GM15510 (cell line): ENCODE results near the gene GPR84.

ENCODE experiments used
- POLR2A ChIP-seq: IDR thresholded peaks from 3 replicates; pipeline ENCODE4 v1.6.1; 2011; ENCODE audit warnings: borderline replicate concordance; ENCODE audit not compliant: insufficient read length; ENCODE audit errors: extremely low read depth

GPR84 gene

DNA sequence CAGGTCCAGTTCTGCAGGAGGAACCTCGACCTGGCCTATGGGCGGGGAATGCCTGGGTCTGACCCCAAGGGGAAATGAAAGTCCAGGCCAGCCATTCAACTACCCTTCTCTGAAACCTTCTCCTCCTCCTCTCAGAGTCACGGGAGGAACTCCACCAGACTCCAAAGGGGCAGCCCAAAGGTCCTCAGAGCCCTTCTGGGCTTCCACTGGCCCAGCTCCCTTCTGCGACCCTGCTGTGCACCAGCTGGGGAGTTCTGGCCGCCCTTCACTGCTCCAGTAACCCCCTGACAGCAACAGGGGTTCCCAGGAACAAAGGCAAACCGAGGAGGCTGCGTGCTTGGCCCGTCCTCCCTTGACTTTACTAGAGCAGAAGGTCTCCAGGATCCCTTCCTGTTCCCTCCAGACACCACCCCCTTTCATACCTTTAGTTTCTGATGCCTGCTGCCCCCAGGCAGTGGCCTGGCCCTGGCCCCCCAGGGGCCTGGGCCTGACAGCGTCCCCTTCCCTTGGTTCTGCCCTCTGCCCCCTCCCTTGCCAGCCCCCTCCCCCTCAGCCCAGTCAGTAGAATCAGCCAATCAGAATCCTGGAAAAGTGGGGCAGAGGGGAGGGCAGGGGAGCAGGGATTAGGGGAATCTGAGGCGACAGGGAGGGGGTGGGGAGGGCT lies 21.1 kb upstream of the GPR84 start:
- TF ChIP-seq POLR2A = no peak

DNA sequence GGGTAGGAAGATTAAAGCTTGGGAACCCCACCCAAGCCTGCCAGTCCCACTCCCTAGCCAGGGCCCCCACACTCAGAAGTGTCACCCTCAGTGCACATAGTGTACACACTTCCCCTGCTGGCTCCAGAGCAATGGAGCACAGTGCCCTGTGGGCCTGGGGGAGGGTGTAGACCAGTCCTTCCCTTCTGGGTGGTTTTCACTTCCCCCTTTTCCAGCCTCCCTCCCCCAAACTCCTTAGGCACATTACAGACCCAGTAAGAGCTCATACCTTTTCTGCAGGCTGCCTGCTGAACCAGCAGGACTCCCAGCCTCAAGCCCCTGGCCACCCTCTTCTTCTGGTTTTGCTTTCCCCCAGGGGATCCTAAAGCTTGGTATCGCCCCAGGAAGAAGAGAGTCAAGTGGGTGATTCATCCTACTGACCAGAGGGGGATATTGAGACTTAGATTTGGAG lies 20.3 kb upstream of the GPR84 start, which contains the start of gene ZNF385A:
ZNF385A (minus strand) TSS at position 143 of the 451 bp plus-strand sequence. CDS start 219 bp downstream, outside the sequence.
- TF ChIP-seq POLR2A = no peak

DNA sequence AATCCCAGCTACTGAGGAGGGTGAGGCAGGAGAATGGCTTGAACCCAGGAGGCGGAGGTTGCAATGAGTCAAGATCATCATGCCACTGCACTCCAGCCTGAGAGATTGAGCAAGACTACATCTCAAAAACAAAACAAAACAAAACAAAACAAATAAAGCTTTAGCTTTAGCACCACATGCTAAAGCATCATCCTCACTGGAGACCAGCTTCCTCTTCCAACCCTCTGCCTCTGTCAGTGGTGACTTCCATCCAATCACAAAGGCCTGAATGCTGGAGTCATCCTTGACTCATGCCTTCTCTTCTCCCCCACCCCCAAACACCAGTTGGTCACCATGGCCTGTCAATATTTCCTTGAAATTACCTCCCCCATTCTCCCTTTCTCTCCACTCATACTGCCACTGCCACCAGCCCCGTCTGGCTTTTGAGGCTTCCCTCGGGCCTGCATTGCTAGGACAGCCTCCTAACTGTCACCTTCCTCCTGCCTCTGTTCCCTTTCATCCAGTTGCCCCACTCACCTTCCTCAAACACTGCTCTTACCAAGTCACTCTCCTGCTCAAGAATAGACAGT lies 18.8 kb upstream of the GPR84 start:
- TF ChIP-seq POLR2A = no peak

DNA sequence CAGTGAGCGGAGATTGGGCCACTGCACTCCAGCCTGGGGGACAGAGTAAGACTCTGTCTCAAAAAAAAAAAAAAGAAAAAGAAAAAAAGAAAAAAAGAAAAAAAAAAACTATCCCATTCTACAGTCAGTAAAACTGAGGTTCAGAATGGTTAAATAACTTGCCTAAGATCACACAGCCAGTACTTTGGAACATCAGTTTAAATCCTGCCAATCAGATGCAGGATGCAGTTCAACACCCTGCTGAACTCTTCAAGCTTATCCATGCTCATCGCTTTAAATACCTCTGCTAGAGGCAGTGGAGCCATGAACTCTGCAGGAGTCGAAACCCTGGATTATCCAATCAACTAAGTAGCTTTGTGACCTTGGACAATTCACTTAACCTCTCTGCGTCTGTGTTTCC lies 16.9 kb upstream of the GPR84 start:
- no peak for TF ChIP-seq POLR2A

DNA sequence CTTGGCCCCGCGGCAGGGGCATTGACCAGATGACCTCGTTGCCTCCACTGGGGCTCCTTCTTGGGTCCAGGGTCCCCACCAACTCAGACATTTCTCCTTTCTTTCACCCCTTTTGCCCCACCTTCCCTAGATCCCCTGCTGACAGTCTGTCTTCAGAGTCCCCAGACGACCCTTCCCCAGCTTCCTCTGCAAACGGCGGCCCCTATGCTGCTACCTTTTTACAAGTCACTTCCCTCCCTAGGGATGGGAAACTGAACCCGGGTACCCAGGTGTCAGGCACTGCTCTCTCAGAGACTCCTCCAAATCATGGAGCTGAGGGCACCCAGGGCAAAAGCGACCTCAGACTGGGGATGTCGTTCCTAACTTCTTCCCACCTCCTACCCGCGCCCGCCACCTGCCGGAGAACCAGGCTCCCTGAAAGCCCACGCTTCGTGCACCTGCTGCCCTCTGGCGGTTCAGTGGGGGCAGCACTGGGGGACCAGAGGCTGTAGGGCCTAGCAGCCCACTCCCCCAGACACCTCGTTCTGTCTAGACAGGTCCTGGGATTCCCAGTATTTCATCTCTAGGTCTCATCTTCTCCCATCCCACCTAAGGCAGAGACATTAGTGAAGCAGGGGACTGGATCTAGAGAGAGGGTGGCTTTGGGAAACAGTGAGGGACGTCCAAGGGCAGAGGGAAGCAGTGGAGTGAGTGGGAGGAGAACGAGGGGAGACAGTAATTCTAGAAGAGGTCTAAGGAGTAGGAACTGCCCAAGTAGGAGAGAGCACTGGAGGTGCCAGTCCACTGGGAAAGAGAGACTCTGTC lies 15.3 kb upstream of the GPR84 start:
- no peak for TF ChIP-seq POLR2A

DNA sequence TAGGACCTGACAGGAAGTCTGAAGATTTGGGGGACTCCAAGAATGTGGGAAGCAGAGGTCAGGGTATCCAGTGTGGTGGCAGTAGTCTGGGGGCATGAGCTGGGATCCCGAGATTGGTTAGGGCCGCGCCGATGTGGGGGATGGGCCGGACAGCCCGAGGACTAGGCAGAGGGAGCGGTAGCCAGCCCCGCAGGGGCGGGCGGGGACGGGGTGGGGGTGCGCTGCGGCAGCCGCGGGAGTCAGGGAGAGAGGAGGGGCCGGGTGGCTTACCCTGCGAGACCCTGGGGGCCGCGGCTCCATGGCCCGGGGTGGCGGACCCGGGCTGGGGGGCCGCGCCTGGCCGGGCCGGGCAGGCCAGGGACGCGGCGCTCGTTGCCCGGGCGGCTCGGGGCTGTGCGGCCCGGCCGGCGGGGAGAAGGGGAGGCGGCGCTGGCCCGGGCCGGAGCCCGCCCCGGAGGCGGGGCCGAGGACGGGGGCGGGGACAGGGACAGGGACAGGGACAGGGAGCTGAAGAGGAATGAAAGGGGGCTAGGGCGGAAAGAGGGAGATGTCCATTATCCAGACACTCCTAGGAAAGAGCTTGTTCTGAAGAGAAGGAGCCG lies 14.6 kb upstream of the GPR84 start:
- no peak for TF ChIP-seq POLR2A

DNA sequence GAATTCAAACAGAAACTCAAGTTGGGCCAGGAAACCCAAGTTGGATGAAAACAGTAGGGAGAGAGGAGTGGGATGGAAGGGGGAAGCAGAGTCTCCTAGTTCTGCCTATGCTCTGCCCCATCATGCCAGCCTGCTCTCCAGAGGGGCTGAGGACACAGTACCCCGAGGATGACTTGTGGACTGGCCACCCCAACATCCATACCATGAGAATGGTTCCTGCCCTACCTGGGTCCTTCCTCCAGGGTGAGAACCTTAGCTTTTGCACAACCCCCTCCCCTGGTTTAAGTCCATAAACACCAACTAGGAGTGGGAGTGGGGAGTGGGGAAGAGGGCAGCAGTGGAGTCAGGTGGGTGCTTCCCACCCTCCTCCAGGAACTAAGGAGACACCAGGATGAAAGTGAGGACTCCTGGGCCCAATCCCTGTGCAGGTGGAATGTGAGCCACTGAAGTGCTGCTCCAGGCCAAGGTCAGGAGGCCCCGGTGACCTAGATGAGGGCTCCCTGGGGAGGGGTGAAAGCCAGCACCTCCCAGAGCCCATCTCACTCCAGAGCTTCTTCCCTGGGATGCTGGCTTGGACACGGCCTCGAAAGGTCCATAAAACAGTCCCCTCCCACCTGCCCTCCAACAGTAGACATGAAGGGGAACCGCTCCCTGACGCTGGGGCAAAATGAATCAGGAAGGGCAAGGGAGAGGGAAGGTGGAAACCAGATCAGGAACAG lies 13.7 kb upstream of the GPR84 start:
- no peak for TF ChIP-seq POLR2A

DNA sequence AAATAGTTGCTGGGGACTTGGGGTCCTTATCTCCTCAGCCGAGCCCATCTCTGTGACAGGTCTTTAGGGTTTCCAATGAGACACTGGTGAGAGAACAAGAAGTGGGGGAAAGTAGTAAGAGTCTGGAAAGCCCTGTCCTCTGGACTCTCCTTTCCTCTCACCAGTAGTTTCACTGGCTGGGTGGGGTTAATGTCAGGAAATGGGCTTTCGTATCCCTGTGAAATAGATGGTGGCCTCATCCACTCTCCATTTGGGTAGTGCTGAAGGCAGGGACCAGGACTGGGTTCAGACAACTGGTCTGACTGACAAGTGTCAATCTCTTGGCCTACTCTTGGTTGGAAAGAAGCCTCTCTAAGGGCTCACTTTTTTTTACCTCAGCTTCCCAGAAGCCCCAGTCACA lies 12.7 kb upstream of the GPR84 start:
- no peak for TF ChIP-seq POLR2A

DNA sequence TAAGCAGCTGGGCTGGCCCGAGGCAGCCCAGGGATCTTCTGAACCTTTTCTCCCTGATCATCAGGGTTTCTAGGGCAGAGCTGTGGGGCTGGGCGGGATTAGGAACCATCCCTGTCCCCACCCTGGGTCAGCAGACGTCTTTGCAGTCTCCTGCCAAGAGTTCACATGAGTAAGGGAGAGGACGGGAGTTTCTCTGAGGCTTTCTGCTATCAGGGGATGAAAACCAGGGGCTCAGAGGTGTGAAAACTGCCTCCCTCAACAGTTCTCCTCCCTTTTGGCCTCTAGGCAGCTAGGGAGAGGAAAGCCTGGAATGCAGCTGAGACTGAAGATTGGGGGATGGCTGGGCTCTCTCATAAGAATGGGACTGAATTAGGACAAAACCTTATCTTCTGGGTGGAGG lies 12.3 kb upstream of the GPR84 start:
- TF ChIP-seq POLR2A = no peak

DNA sequence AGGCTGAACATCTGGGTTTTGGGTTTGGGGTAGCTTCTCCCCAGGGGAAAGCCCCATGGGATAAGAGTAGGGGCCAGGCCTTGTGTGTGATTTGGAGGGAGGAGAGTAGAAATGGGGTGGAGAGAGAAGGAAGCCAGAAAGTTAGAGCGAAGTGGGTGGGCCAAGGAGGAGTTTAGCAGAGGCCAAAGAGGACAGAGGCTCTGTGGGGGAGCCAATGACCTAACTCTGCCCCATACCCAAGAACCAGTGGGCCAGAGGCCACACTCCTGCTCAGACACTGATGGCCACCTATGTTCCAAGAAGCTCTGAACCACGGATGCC lies 10.9 kb upstream of the GPR84 start:
- TF ChIP-seq POLR2A = no peak

DNA sequence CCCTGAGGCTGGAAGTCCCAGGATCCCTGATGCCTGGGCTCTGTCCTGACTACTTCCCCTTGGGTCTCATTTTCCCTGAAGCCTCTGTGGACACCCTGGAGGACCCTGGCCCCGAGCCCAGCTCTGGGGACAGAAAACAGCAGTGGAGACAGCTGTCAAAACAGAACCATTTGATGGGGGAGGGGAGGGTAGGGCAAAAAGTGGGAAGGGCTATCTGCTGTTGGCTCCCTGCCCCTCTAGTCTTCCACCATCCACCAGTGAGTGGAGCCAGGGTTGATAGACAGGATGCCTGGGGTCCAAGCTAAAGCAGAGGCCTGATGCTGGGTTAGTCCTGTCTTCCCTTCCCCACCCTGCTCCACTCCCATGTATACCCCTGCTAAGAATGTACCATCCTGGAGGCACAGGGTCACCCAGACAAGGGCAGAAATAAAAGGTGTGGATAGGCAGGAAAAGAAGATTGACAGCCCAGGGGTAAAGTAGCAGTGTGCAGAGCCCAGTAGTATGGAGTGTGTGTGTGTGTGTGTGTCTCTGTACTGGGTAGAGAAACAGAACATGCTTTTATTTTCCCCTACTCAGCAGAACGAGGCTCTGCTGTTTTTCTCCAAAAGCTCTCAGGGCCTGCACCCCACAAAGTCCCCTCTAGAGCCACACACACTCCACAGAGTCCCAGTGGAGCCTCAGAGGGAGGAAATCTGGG lies 10.4 kb upstream of the GPR84 start:
- TF ChIP-seq POLR2A = no peak

DNA sequence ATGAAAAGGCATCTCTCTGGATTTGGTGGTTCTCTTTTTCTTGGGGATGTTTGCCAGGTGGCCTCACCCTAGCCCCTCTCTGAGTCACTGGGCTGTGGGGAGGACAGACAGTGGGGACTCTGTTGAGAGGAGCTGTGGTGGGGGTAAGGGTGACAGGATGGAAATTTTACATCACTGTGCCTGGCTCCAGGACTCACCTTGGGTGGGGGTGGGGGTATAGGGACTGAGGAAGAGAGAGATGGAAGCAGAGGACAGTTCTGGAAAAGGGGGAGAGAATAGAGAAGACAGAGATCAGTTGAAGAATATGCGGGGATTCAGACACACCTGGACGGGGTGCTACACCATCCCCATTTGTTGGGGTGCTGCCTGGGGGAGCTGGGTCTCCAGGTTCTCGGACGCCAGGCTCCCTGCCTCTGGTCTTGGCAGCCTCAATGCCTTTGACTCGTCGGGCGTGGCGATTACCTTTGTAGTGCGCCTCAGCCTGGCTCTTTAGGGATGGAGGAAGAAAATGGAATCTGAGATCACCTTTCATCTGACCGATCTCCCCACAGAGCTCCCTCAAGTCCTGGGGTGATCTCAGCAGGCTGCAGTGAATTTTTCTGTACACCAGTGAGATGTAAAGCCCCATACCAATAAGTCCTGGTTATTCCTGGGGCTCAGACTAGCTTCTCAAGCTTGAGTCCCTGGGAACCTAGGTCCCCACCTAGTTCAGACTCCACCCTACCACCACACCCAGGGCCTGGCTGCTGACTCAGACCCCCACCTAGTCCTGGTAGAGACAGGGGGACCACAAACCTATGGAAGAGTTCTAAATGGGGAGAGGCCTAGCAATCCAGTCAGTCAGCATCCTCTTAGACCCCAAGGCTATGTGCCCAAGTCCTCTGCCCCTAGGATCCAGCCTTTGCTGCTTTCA lies 9.6 kb upstream of the GPR84 start:
- no peak for TF ChIP-seq POLR2A

DNA sequence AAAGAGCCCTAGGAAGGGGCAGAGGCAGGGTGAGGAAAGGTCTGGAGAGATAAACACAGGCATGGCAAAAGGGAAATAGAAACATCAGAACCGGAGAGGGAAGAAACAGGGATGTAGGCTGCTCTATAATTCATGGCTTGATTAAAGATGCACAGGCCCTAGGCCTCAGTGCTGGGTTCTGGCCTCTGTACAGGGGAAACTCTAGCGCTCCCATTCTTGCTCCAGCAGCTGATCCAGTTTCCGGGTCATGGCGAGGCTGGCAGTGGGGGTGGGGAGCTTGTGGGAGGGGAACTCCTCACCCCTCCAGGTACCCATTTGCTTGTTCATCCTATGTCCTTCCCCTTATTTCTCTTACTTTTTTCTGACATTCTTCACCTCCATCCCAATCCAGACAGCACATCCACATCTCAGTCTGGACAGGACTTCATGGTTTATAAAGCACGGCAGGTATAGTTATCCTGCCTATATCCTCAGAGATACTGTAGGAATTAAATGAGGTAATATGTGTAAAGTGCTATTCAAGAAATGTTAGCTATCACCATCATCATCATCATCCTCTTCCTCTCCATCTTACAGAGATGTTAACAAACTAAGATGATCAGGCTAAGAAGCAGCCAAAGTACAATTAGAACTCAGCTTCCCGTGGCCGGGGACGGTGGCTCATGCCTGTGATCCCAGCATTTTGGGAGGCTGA lies 8.0 kb upstream of the GPR84 start:
- no peak for TF ChIP-seq POLR2A

DNA sequence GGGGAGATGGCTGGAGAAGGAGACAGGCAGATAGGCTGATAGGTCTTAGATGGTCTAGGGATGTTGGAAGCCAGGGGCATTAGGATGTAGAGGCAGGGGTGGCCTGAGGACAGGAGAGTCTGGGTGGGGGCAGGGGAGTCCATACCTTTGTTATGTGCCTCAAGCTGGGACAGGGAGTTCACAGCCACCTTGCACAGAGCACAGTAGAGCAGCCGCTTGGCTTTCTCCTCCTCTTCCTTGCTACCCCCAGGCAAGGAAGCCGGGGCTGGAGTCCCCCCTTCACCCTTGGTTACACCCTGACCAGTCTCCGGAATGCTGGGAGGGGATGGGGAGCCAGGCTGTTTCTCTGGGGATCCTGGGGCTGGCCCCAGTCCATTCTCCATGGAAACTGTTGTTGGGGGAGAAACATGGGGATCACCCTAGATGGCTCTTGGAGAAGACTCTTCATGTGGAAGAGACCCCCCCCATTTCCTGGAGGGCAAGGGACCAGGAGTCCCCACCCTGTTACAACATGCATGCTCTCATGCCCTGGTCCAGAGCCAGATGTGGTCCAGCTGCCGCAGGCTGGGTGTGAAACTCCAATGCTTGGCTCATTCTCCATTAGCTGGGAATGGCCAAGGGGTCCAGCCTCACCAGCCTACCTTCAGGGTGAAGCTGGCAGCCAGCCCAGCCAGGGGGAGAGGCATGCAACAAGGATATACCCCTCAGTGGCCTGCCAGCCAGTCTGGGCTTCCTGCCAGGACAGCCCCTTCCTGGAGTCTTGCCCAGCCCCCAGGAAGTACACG lies 7.2 kb upstream of the GPR84 start:
- no peak for TF ChIP-seq POLR2A
